ENCODE results near the gene STAM. TPM values are rescaled to one million over a fixed set of nuclear protein-coding genes. Genes with fewer than 3 reads are reported as not detected.

Gene STAM
- total RNA-seq (2021): 26.9 and 29.3 TPM in 2 replicates
- long read RNA-seq, transcript STAM-202 (14 exons, 2,972 nt): major isoform, 164 of 214 reads
- long read RNA-seq, partial matches to known transcripts: 8 of 214 reads
- long read RNA-seq, other reads (novel, unspliced or antisense): 42 of 214 reads

DNA sequence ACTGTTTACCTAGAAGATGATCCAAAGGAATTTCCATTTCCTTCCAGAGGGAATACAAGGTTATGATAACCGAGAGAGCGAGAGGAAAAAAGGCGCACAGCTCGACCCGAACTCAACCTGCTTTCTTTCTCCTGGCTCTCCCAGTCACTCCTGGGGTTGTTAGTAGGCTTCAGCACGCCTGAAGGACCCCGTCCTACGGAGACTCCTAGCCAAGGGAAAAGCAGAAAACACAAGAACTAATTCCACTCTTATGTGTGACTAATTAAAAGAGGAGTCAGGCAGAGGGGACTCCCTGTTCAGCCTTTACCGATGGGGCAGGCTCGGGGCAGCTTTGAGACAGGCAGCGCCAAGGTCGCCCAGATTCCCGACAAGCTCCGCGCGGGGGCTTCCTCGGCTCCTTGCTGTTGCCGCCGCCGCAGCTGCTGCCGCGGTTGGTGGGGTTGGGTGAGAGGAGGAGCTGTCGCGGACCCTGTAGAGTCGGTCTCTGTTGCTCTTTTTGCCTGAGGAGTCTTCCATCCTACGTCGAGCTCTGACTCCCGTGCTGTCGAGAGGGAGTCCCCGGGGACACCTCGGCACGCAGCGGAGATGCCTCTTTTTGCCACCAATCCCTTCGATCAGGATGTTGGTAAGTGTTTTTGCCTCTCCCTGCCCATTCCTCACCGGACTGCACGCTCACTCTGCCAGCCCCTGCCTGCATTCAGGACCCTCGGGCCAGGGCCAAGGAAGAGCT lies at the start of gene STAM:
STAM (plus strand) TSS at position 397 of the 730 bp plus-strand sequence; CDS start at position 586, 189 bp downstream.
- Histone ChIP-seq H3K23me2 (ENCODE audit: insufficient read length, low read depth, low read length, poor library complexity, severe bottlenecking) (peaks cover 10% of the 10 kb centered on the region), H4K91ac (ENCODE audit: insufficient read length, low read depth, low read length) (no peak within 1 kb of the TSS), H2AFZ (ENCODE audit: low read length) (peak within 1 kb of the TSS; percentile 53), H3K23ac (ENCODE audit: insufficient read length, low read depth, low read length) (peak within 1 kb of the TSS; percentile 2), H4K5ac (ENCODE audit: insufficient read length, low read depth, low read length) (peak within 1 kb of the TSS; percentile 53), H3K79me2 (ENCODE audit: insufficient read depth, low read length) (peaks cover 28% of the 10 kb centered on the region), H2BK120ac (ENCODE audit: low read depth, low read length, poor library complexity, severe bottlenecking) (peak within 1 kb of the TSS; percentile 52), H3T11ph (ENCODE audit: low read length) (no peak within 1 kb of the TSS), H3K9ac (ENCODE audit: extremely low read depth, insufficient read length, low read length) (peak within 1 kb of the TSS; percentile 98), H2AK5ac (ENCODE audit: insufficient read length, low read length) (no peak within 1 kb of the TSS), H3K4me2 (ENCODE audit: insufficient read depth, insufficient read length, low read length) (peak within 1 kb of the TSS; percentile 98), H3K4me1 (ENCODE audit: insufficient read depth, low read length) (no peaks in the 10 kb centered on the region), H3K14ac (ENCODE audit: insufficient read depth, low read length) (peak within 1 kb of the TSS; percentile 88), H2BK5ac (ENCODE audit: insufficient read length, low read length) (peak within 1 kb of the TSS; percentile 66), H4K8ac (replicated peaks; ENCODE audit: insufficient read length, low read depth, low read length) (no peak within 1 kb of the TSS), H3K4ac (ENCODE audit: low read depth, low read length) (no peak within 1 kb of the TSS; the same call in 1 of the 2 replicates), H3K56ac (ENCODE audit: insufficient read length, low read depth, low read length) (peak within 1 kb of the TSS; percentile 10), H3K79me1 (ENCODE audit: insufficient read depth, low read depth, low read length, poor library complexity, severe bottlenecking) (peaks cover 8% of the 10 kb centered on the region), H3K9me3 (ENCODE audit: control insufficient read depth, low read depth, low read length) (no peaks in the 10 kb centered on the region), H3K27me3 (ENCODE audit: insufficient read depth, low read length) (no peaks in the 10 kb centered on the region), H3K27ac (ENCODE audit: insufficient read length, low read depth, low read length) (peak within 1 kb of the TSS; percentile 53), H2BK20ac (ENCODE audit: low read depth, low read length, poor library complexity, severe bottlenecking) (no peak within 1 kb of the TSS), H2BK15ac (ENCODE audit: low read depth, low read length) (no peak within 1 kb of the TSS), H2BK12ac (ENCODE audit: insufficient read length, low read depth, low read length) (no peak within 1 kb of the TSS), H4K20me1 (ENCODE audit: control insufficient read depth, insufficient read depth, insufficient read length) (no peaks in the 10 kb centered on the region), H3K18ac (ENCODE audit: insufficient read length, low read depth, low read length) (peak within 1 kb of the TSS; percentile 92)
- Mint-ChIP-seq H3K9me3 (no peaks in the 10 kb centered on the region), H3K27me3 (ENCODE audit: low read depth) (no peaks in the 10 kb centered on the region), H3K4me3 (peak within 1 kb of the TSS; percentile 97 to 99), H3K27ac (peak within 1 kb of the TSS; percentile 100), H3K4me1 (peaks cover 17 to 22% of the 10 kb centered on the region in 2 experiments), H3K36me3 (ENCODE audit: insufficient read depth in 1 of 3, low read depth in 3 of 3) (peaks cover 3 to 18% (median 5%) of the 10 kb centered on the region in 3 experiments; a peak in 6 of 7 replicates)
- DNase-seq: peak; percentile 92
- TF ChIP-seq, protein P1, sequence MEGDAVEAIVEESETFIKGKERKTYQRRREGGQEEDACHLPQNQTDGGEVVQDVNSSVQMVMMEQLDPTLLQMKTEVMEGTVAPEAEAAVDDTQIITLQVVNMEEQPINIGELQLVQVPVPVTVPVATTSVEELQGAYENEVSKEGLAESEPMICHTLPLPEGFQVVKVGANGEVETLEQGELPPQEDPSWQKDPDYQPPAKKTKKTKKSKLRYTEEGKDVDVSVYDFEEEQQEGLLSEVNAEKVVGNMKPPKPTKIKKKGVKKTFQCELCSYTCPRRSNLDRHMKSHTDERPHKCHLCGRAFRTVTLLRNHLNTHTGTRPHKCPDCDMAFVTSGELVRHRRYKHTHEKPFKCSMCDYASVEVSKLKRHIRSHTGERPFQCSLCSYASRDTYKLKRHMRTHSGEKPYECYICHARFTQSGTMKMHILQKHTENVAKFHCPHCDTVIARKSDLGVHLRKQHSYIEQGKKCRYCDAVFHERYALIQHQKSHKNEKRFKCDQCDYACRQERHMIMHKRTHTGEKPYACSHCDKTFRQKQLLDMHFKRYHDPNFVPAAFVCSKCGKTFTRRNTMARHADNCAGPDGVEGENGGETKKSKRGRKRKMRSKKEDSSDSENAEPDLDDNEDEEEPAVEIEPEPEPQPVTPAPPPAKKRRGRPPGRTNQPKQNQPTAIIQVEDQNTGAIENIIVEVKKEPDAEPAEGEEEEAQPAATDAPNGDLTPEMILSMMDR (conservative IDR thresholded peaks at IDR 0.05): no peak
- no CpG with 5 or more reads among the region's 37 CpGs for WGBS (ENCODE audit: extremely low coverage, insufficient read length, low lambda C conversion rate)

Measured in H9 (cell line).